Stomach (tissue), 9 donors: ENCODE data around the gene BTNL9. TPM values are rescaled to one million over a fixed set of nuclear protein-coding genes. Genes with fewer than 3 reads are reported as not detected.

Experiments
- DNase-seq, 2 donors: peaks; one replicate each; pipeline versions ENCODE4 v3.0.0 to v3.0.0-alpha.2; 2013 to 2019
- H3K27ac ChIP-seq, 5 donors: fragments of 200-600 bp in 4 of 5; sonication (generic) in 4 of 5; one replicate each; pipeline ENCODE4 v1.5.1; 2013 to 2019; ENCODE audit warnings: mild to moderate bottlenecking in 1 of 5, moderate library complexity in 1 of 5
- H3K27me3 ChIP-seq, 3 donors: fragments of 200-600 bp; sonication (generic); one replicate each; pipeline ENCODE4 v1.5.1; 2017 to 2019; ENCODE audit warnings: mixed run types in 1 of 3
- H3K36me3 ChIP-seq, 4 donors: fragments of 200-600 bp; sonication (generic); 1 replicate in 3 of 4; 2 replicates in 1 of 4; pipeline ENCODE4 v1.5.1; 2016 to 2019
- H3K4me1 ChIP-seq, 4 donors: fragments of 200-600 bp; sonication (generic); one replicate each; pipeline ENCODE4 v1.5.1; 2016 to 2019
- H3K4me3 ChIP-seq, 4 donors: fragments of 200-600 bp; sonication (generic) in 3 of 4; one replicate each; pipeline ENCODE4 v1.5.1; 2016 to 2019; ENCODE audit warnings: mild to moderate bottlenecking in 1 of 4
- H3K9me3 ChIP-seq, 4 donors: fragments of 200-600 bp; sonication (generic); one replicate each; pipeline ENCODE4 v1.5.1; 2016 to 2019
- CTCF ChIP-seq, 7 experiments: fragments of 450-650 bp in 4 of 7; fragments of 200-600 bp in 3 of 7; sonication (generic) in 3 of 7; IDR thresholded peaks; one replicate each; pipeline ENCODE4 v1.5.1; 2016 to 2019; ENCODE audit warnings: antibody characterized with exemption in 7 of 7, control low read depth in 2 of 7, mild to moderate bottlenecking in 1 of 7
- EP300 ChIP-seq: sonication (generic); formaldehyde crosslinking; IDR thresholded peaks from one replicate; pipeline ENCODE4 v1.6.1; 2017; ENCODE audit warnings: antibody characterized with exemption
- POLR2A ChIP-seq, 4 donors: fragments of 450-650 bp; IDR thresholded peaks; one replicate each; pipeline ENCODE4 v1.6.1; 2016; ENCODE audit warnings: antibody characterized with exemption in 4 of 4, control low read depth in 2 of 4, mild to moderate bottlenecking in 1 of 4, moderate library complexity in 1 of 4
- POLR2AphosphoS5 ChIP-seq, 3 donors: sonication (generic); formaldehyde crosslinking; IDR thresholded peaks; one replicate each; pipeline ENCODE4 v1.6.1; 2016; ENCODE audit warnings: antibody characterized with exemption in 3 of 3
- WGBS, 5 donors: extraction: QIAGEN DNeasy Blood & Tissue Kit in 3 of 5; methylation state at CpG; one replicate each; pipeline versions ENCODE4 v1.1.5 to v1.1.7; 2013 to 2018; 5-methylcytosine and 5-hydroxymethylcytosine counted together
- intact Hi-C: fragments of 100-400 bp; cut with DNase I; formaldehyde crosslinking; loops from one replicate; pipeline ENCODE4 v1.15.1; 2023; ENCODE audit warnings: low total_unique reads
- polyA plus RNA-seq, 3 donors: library from polyadenylated mRNA; stranded (reverse); fragments of 200-250 nt; gene quantifications; one replicate each; pipeline ENCODE4 v1.2.3, GENCODE V29; 2013
- total RNA-seq, 5 donors: library from RNA; depleted of rRNA; stranded (reverse); fragments of >200 nt; gene quantifications; one replicate each; pipeline versions ENCODE4 v1.1.0 to v1.2.3, GENCODE V29; 2014 to 2016
- donor health status: healthy with polysubstance abuse.
- donor health status: Bipolar disorder and iron deficiency.
- donor health status: healthy.

The BTNL9 gene
- total and polyA plus RNA-seq, 8 donors = 3.5 to 108 (median 10.7) TPM

- no peak for DNase-seq
- Histone ChIP-seq H3K4me1 (no peaks in the 10 kb centered on the region), H3K4me3 (no peak overlapping the region), H3K36me3 (no peaks in the 10 kb centered on the region), H3K27me3 (peaks cover 0 to 62% (median 10%) of the 10 kb centered on the region in 3 donors), H3K9me3 (peaks cover 0 to 12% (median 3%) of the 10 kb centered on the region in 4 donors), H3K27ac (no peak overlapping the region)
- no peak for TF ChIP-seq EP300
- no peak for TF ChIP-seq POLR2A (IDR thresholded peaks at IDR 0.05)
- no peak for TF ChIP-seq POLR2AphosphoS5 (IDR thresholded peaks at IDR 0.05)
- 80 to 87% (median 84%) methylated on average over 10 to 13 of the region's 13 CpGs; no CpG with 5 or more reads in 1 of the 5 donors for whole genome bisulfite sequencing, 5 donors
- intact Hi-C loops = no loop called here
Observed at GRCh38 chr5:181036816-181037364, 3.2 kb upstream of the BTNL9 start.

GRCh38 chr5:181037365-181037861 lies 2.7 kb upstream of the BTNL9 start:
- H3K27ac ChIP-seq = no peak overlapping the region
- WGBS, 5 donors = 63 to 100% (median 83%) methylated on average over 2 to 4 of the region's 4 CpGs
- H3K36me3 ChIP-seq = no peaks in the 10 kb centered on the region
- TF ChIP-seq POLR2AphosphoS5 (IDR thresholded peaks at IDR 0.05) (peak in 2 of 3 donors; percentile 9 to 73), CTCF (IDR thresholded peaks at IDR 0.05) (no peak)
- H3K4me1 ChIP-seq = no peaks in the 10 kb centered on the region
- no peak overlapping the region for H3K4me3 ChIP-seq
- intact Hi-C loops = no loop called here
- peaks cover 0 to 8% (median under 1%) of the 10 kb centered on the region in 4 donors for H3K9me3 ChIP-seq
- no peak for DNase-seq
- H3K27me3 ChIP-seq = peaks cover 0 to 64% (median 13%) of the 10 kb centered on the region in 3 donors

- TF ChIP-seq POLR2AphosphoS5 (IDR thresholded peaks at IDR 0.05) = no peak
- TF ChIP-seq CTCF (IDR thresholded peaks at IDR 0.05) = no peak
- TF ChIP-seq EP300 = no peak
- no peak for TF ChIP-seq POLR2A (IDR thresholded peaks at IDR 0.05)
- no peak for DNase-seq
- no peak overlapping the region for H3K4me3 ChIP-seq
- H3K27ac ChIP-seq = no peak overlapping the region
- H3K36me3 ChIP-seq = no peaks in the 10 kb centered on the region
- 41 to 52% (median 46%) methylated on average over 7 to 8 of the region's 8 CpGs for WGBS, 5 donors
- intact Hi-C loops = no loop called here
- no peaks in the 10 kb centered on the region for H3K9me3 ChIP-seq
- no peaks in the 10 kb centered on the region for H3K4me1 ChIP-seq
- H3K27me3 ChIP-seq = peaks cover 0 to 77% (median 17%) of the 10 kb centered on the region in 3 donors
Observed at GRCh38 chr5:181039471-181039870, 595 bp upstream of the BTNL9 start.

- intact Hi-C loops = no loop called here
- Histone ChIP-seq H3K4me1 (no peaks in the 10 kb centered on the region), H3K27ac (peak overlapping the region in 2 of 5 donors; percentile 28 to 45), H3K4me3 (peak overlapping the region in 2 of 4 donors; percentile 13 to 18), H3K9me3 (no peaks in the 10 kb centered on the region), H3K27me3 (peaks cover 0 to 86% (median 17%) of the 10 kb centered on the region in 3 donors), H3K36me3 (no peaks in the 10 kb centered on the region)
- WGBS, 5 donors = 73 to 82% (median 80%) methylated on average over 8 of the region's 8 CpGs
- TF ChIP-seq EP300 (no peak), POLR2AphosphoS5 (IDR thresholded peaks at IDR 0.05) (no peak), CTCF (IDR thresholded peaks at IDR 0.05) (no peak), POLR2A (IDR thresholded peaks at IDR 0.05) (no peak)
- no peak for DNase-seq
Observed at GRCh38 chr5:181040631-181040945, 522 bp downstream of the BTNL9 start.

GRCh38 chr5:181041043-181041442 lies 977 bp downstream of the BTNL9 start:
- intact Hi-C loops = no loop called here
- H3K27ac ChIP-seq = peak overlapping the region in 1 of 5 donors; percentile 45
- H3K4me3 ChIP-seq = peak overlapping the region in 2 of 4 donors; percentile 13 to 18
- WGBS, 5 donors = 38 to 60% (median 52%) methylated on average over 6 of the region's 6 CpGs
- H3K4me1 ChIP-seq = no peaks in the 10 kb centered on the region
- no peaks in the 10 kb centered on the region for H3K36me3 ChIP-seq
- DNase-seq = no peak
- H3K27me3 ChIP-seq = peaks cover 0 to 86% (median 21%) of the 10 kb centered on the region in 3 donors
- TF ChIP-seq CTCF (IDR thresholded peaks at IDR 0.05) = no peak
- TF ChIP-seq POLR2A (IDR thresholded peaks at IDR 0.05) = no peak
- no peak for TF ChIP-seq EP300
- TF ChIP-seq POLR2AphosphoS5 (IDR thresholded peaks at IDR 0.05) = no peak
- no peaks in the 10 kb centered on the region for H3K9me3 ChIP-seq
